H1 (cell line): ENCODE results near the gene ADIRF. TPM values are rescaled to one million over a fixed set of nuclear protein-coding genes. Genes with fewer than 3 reads are reported as not detected.

Experiments used
- CTCF ChIA-PET: fragments of 300-600 bp; sonication (Branson Sonifier 250); formaldehyde crosslinking; loops from one replicate; lab custom pipeline; 2021; ENCODE audit not compliant: partially characterized antibody; lab: Charles Lee
- POLR2A ChIA-PET: fragments of 300-600 bp; sonication (Branson Sonifier 250); formaldehyde crosslinking; loops from one replicate; lab custom pipeline; 2021; ENCODE audit warnings: inconsistent platforms; ENCODE audit not compliant: partially characterized antibody; lab: Charles Lee
- DNase-seq, 2 experiments: peaks; one replicate each; pipeline versions ENCODE4 v3.0.0 to v3.0.0-alpha.2; 2010 to 2022; ENCODE audit warnings: low spot score in 2 of 2, low read depth in 1 of 2, mixed read lengths in 1 of 2
- FAIRE-seq: peaks from 2 replicates; lab custom pipeline; 2011; peaks lifted over from hg19 to GRCh38; lab: Jason Lieb, UNC
- H2AFZ ChIP-seq: 2 replicates; pipeline ENCODE4 v1.8.1; 2012; ENCODE audit warnings: low read length, inconsistent platforms
- H2AK5ac ChIP-seq: 2 replicates; pipeline ENCODE4 v1.6.1; 2013; ENCODE audit warnings: low read depth, low read length
- H2BK120ac ChIP-seq: replicated peaks from 2 replicates; pipeline ENCODE3; 2013; ENCODE audit warnings: low read depth, low read length, inconsistent platforms
- H2BK12ac ChIP-seq: 2 replicates; pipeline ENCODE4 v1.6.1; 2013; ENCODE audit warnings: low read depth, low read length
- H2BK15ac ChIP-seq: 2 replicates; pipeline ENCODE4 v1.6.1; 2013; ENCODE audit warnings: low read length
- H2BK20ac ChIP-seq: 2 replicates; pipeline ENCODE4 v1.6.1; 2013; ENCODE audit warnings: low read length
- H2BK5ac ChIP-seq: 2 replicates; pipeline ENCODE4 v1.6.1; 2013; ENCODE audit warnings: low read depth, low read length
- H3K14ac ChIP-seq: 2 replicates; pipeline ENCODE4 v1.6.1; 2013; ENCODE audit warnings: inconsistent platforms; ENCODE audit not compliant: insufficient read length
- H3K18ac ChIP-seq: 2 replicates; pipeline ENCODE4 v1.6.1; 2013; ENCODE audit warnings: low read length; ENCODE audit errors: extremely low read depth
- H3K23ac ChIP-seq: 2 replicates; pipeline ENCODE4 v1.6.1; 2013; ENCODE audit warnings: inconsistent platforms; ENCODE audit not compliant: insufficient read length
- H3K23me2 ChIP-seq: 2 replicates; pipeline ENCODE4 v1.6.1; 2013; ENCODE audit warnings: low read depth, low read length
- H3K27ac ChIP-seq: 2 replicates; pipeline ENCODE4 v1.6.1; 2011; ENCODE audit warnings: low read depth, low read length, inconsistent platforms
- H3K27me3 ChIP-seq, 4 experiments: replicated peaks in 1 of 4; 1 replicate in 1 of 4; 2 replicates in 3 of 4; pipeline versions ENCODE4 v1.6.1 to v1.8.1; 2011 to 2013; ENCODE audit warnings: low read length in 3 of 4, mild to moderate bottlenecking in 3 of 4, inconsistent platforms in 2 of 4, mixed read lengths in 2 of 4, moderate library complexity in 1 of 4; ENCODE audit not compliant: control insufficient read depth in 3 of 4, insufficient read depth in 3 of 4; ENCODE audit errors: extremely low read depth in 1 of 4
- H3K36me3 ChIP-seq, 4 experiments: 2 replicates each; pipeline versions ENCODE4 v1.6.1 to v1.8.1; 2011 to 2013; ENCODE audit warnings: mild to moderate bottlenecking in 4 of 4, low read length in 3 of 4, moderate library complexity in 2 of 4, control low read depth in 1 of 4, inconsistent platforms in 1 of 4; ENCODE audit not compliant: insufficient read depth in 4 of 4, control insufficient read depth in 2 of 4
- H3K4ac ChIP-seq: replicated peaks from 2 replicates; pipeline ENCODE3; 2013; ENCODE audit warnings: low read length, low read depth, mixed read lengths, inconsistent platforms; ENCODE audit not compliant: insufficient read length
- H3K4me1 ChIP-seq, 4 experiments: replicated peaks in 1 of 4; 1 replicate in 1 of 4; 2 replicates in 3 of 4; pipeline versions ENCODE4 v1.6.1 to v1.8.1; 2011 to 2013; ENCODE audit warnings: low read length in 3 of 4, inconsistent platforms in 2 of 4, mixed read lengths in 1 of 4; ENCODE audit not compliant: insufficient read depth in 4 of 4, control insufficient read depth in 3 of 4
- H3K4me2 ChIP-seq, 2 experiments: 2 replicates each; pipeline versions ENCODE4 v1.6.1 to v1.8.1; 2011 to 2013; ENCODE audit warnings: low read depth in 2 of 2, low read length in 2 of 2, control low read depth in 1 of 2, inconsistent platforms in 1 of 2, mild to moderate bottlenecking in 1 of 2; ENCODE audit not compliant: insufficient read depth in 1 of 2
- H3K4me3 ChIP-seq, 4 experiments: fragments of 200-600, 300-600 bp in 1 of 4; sonication (generic), shearing (Covaris generic), sonication (Bioruptor Twin) in 1 of 4; 2 replicates each; pipeline versions ENCODE4 v1.5.1 to v1.8.1; 2011 to 2016; ENCODE audit warnings: low read length in 4 of 4, low read depth in 3 of 4, control low read depth in 2 of 4, inconsistent platforms in 2 of 4, mild to moderate bottlenecking in 2 of 4, mixed read lengths in 1 of 4, moderate library complexity in 1 of 4; ENCODE audit not compliant: insufficient read depth in 2 of 4; ENCODE audit errors: extremely low read depth in 1 of 4
- H3K56ac ChIP-seq: replicated peaks from 2 replicates; pipeline ENCODE3; 2013; ENCODE audit warnings: low read depth, mild to moderate bottlenecking, mixed read lengths, low read length, inconsistent platforms; ENCODE audit not compliant: insufficient read length
- H3K79me1 ChIP-seq: 2 replicates; pipeline ENCODE4 v1.6.1; 2013; ENCODE audit warnings: low read depth, low read length, control low read depth
- H3K79me2 ChIP-seq, 2 experiments: 2 replicates each; pipeline versions ENCODE4 v1.6.1 to v1.8.1; 2012 to 2013; ENCODE audit warnings: low read length in 2 of 2, mild to moderate bottlenecking in 2 of 2, inconsistent platforms in 1 of 2; ENCODE audit not compliant: insufficient read depth in 2 of 2, control insufficient read depth in 1 of 2
- H3K9ac ChIP-seq, 4 experiments: replicated peaks in 1 of 4; 1 replicate in 1 of 4; 2 replicates in 3 of 4; pipeline versions ENCODE4 v1.6.1 to v1.8.1; 2011 to 2013; ENCODE audit warnings: low read depth in 3 of 4, low read length in 3 of 4, control low read depth in 2 of 4, mild to moderate bottlenecking in 2 of 4, moderate library complexity in 2 of 4, inconsistent platforms in 1 of 4; ENCODE audit errors: extremely low read depth in 1 of 4
- H3K9me3 ChIP-seq, 2 experiments: 2 replicates each; pipeline versions ENCODE4 v1.6.1 to v1.8.1; 2012 to 2013; ENCODE audit warnings: mild to moderate bottlenecking in 2 of 2, moderate library complexity in 2 of 2, control low read depth in 1 of 2, inconsistent platforms in 1 of 2, low read depth in 1 of 2, low read length in 1 of 2, mixed read lengths in 1 of 2; ENCODE audit not compliant: insufficient read depth in 2 of 2
- H4K20me1 ChIP-seq, 2 experiments: replicated peaks in 1 of 2; 2 replicates each; pipeline versions ENCODE3 to v1.8.1; 2011 to 2013; ENCODE audit warnings: inconsistent platforms in 2 of 2, low read length in 2 of 2, mild to moderate bottlenecking in 1 of 2; ENCODE audit not compliant: insufficient read depth in 2 of 2, control insufficient read depth in 1 of 2
- H4K5ac ChIP-seq: 2 replicates; pipeline ENCODE4 v1.6.1; 2013; ENCODE audit warnings: low read length, low read depth, mixed read lengths, inconsistent platforms; ENCODE audit not compliant: insufficient read length
- H4K8ac ChIP-seq: 2 replicates; pipeline ENCODE4 v1.8.0; 2013; ENCODE audit warnings: mild to moderate bottlenecking, moderate library complexity, low read length, inconsistent platforms; ENCODE audit not compliant: insufficient read depth; ENCODE audit errors: extremely low read depth
- H4K91ac ChIP-seq: replicated peaks from 2 replicates; pipeline ENCODE3; 2013; ENCODE audit warnings: low read length, mixed read lengths, inconsistent platforms; ENCODE audit not compliant: insufficient read length
- PHF8 ChIP-seq: fragments of 200-600 bp; sonication (generic); conservative IDR thresholded peaks from 2 replicates; pipeline ENCODE4 v1.7.1; 2012; ENCODE audit warnings: low read depth, mild to moderate bottlenecking, inconsistent platforms, low read length, moderate library complexity
- RBBP5 ChIP-seq: IDR thresholded peaks from 2 replicates; pipeline ENCODE4 v1.7.1; 2012; ENCODE audit warnings: low read depth, mild to moderate bottlenecking, inconsistent platforms, low read length, moderate library complexity, borderline replicate concordance
- SIN3A ChIP-seq, 2 experiments: IDR thresholded peaks in 1 of 2; conservative IDR thresholded peaks in 1 of 2; 2 replicates each; pipeline ENCODE4 v1.6.1; 2011 to 2012; ENCODE audit warnings: low read length in 2 of 2, improper control_type of control experiment in 1 of 2, low read depth in 1 of 2, mild to moderate bottlenecking in 1 of 2
- SIRT6 ChIP-seq: IDR thresholded peaks from one replicate; pipeline ENCODE4 v1.7.1; 2012; ENCODE audit warnings: low read length, inconsistent platforms
- SIX5 ChIP-seq: IDR thresholded peaks from 2 replicates; pipeline ENCODE4 v1.6.1; 2011; ENCODE audit warnings: mild to moderate bottlenecking, low read depth, low read length
- WGBS, 2 experiments: shearing (Covaris generic) in 1 of 2; methylation state at CpG; one replicate each; pipeline versions ENCODE4 v1.1.6 to v1.1.7; 2013 to 2015; ENCODE audit warnings: low lambda C conversion rate in 2 of 2, mixed read lengths in 2 of 2, inconsistent platforms in 1 of 2, low coverage in 1 of 2, missing lambda C conversion rate in 1 of 2; ENCODE audit not compliant: insufficient replicate concordance in 2 of 2, insufficient coverage in 1 of 2, insufficient read length in 1 of 2; ENCODE audit errors: extremely low coverage in 1 of 2, missing lambda C conversion rate in 1 of 2; 5-methylcytosine and 5-hydroxymethylcytosine counted together
- polyA plus RNA-seq, 7 experiments: library from polyadenylated mRNA; depleted of rRNA in 3 of 7; stranded (reverse) in 5 of 7; unstranded in 2 of 7; fragments of >200 nt in 5 of 7; fragments of 200-250 nt in 2 of 7; gene quantifications; 1 replicate in 5 of 7; 2 replicates in 1 of 7; 4 replicates in 1 of 7; pipeline versions ENCODE4 v1.2.1 to v1.2.3, GENCODE V29; 2011 to 2013; ENCODE audit warnings: missing spikeins in 2 of 7, mixed read lengths in 2 of 7
- total RNA-seq: library from RNA; stranded (reverse); fragmentation: NEBNext Ultra II Directional; extraction: Animal tissue kit (Norgen Biotek cat#: 25700); gene quantifications from 2 replicates; pipeline ENCODE4 v1.2.1, GENCODE V29; 2021

The ADIRF gene
- total and polyA plus RNA-seq, 2 of the 8 experiments (the other 6 are each of a cell fraction or from before 2014, with no cell fraction given) = not detected

DNA sequence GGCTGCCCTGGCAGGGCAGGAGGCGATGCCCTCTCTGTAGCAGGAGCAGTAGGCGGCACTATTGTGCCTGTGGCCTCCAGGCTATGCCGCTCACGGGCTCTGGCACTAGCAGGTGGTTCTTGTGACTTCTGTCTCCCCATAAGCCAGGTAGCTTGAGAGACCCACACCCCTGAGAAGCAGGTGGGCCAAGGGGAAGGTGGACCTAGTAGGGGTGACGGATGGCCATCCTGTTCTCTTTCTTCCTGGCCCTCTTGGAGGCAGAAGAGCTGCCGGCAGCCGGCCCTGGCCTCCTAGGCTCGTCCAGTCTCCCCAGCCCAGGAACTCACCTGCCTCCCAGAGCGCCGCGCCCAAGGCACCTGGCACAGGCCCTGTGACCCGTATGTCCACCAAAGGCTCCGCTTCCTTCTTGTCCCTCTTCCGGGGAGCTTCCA lies 26.3 kb upstream of the ADIRF start:
- Histone ChIP-seq H3K79me2 (no peaks in the 10 kb centered on the region), H3K27me3 (peaks cover 0 to 3% (median 0%) of the 10 kb centered on the region in 4 experiments; a peak in 2 of 7 replicates), H3K9ac (no peak overlapping the region), H2AK5ac (no peak overlapping the region), H3K56ac (no peak overlapping the region), H3K14ac (no peak overlapping the region), H3K27ac (no peak overlapping the region), H3K4ac (no peak overlapping the region), H3K23ac (no peak overlapping the region), H2BK120ac (no peak overlapping the region), H3K9me3 (no peaks in the 10 kb centered on the region), H3K23me2 (no peaks in the 10 kb centered on the region), H3K79me1 (no peaks in the 10 kb centered on the region), H2BK15ac (0 out of 2 replicates have a peak overlapping the region, but pooled peaks have one; percentile 72), H4K5ac (no peak overlapping the region), H3K4me1 (peaks cover 2 to 5% (median 3%) of the 10 kb centered on the region in 4 experiments; a peak in 6 of 7 replicates), H2BK20ac (no peak overlapping the region), H4K8ac (peak overlapping the region; percentile 87; the same call in 1 of the 2 replicates), H3K4me3 (no peak overlapping the region), H2BK12ac (no peak overlapping the region), H3K36me3 (no peaks in the 10 kb centered on the region), H4K20me1 (no peaks in the 10 kb centered on the region), H3K18ac (no peak overlapping the region), H2AFZ (no peak overlapping the region), H4K91ac (no peak overlapping the region), H2BK5ac (no peak overlapping the region), H3K4me2 (no peak overlapping the region)
- POLR2A ChIA-PET = interaction anchor here (1.1 to 2.9 kb wide), 8 partner anchors 13 to 151 kb away, joined by 3 to 20 read pairs (median 5); partner anchors contain the start of genes ADIRF and SNCG
- FAIRE-seq = no peak
- CTCF ChIA-PET = interaction anchor here (0.6 to 26.4 kb wide), 14 partner anchors 8 to 257 kb away, joined by 3 to 975 read pairs (median 6); partner anchors contain the start of genes ADIRF, MMRN2 and SNCG
- 94% methylated on average over 10 of the region's 14 CpGs; no CpG with 5 or more reads in 1 of the 2 experiments for WGBS, 2 experiments
- DNase-seq = no peak
- TF ChIP-seq SIN3A (conservative IDR thresholded peaks at IDR 0.05 in 1 of 2, IDR thresholded peaks at IDR 0.05 in 1 of 2; ENCODE audit: low read depth in 1 of 2, low read length in 2 of 2) (no peak), PHF8 (no peak), SIX5 (no peak), SIRT6 (no peak), RBBP5 (no peak)
